Mucosa of descending colon (tissue), 3 donors: ENCODE results near the gene GSX1. TPM values are rescaled to one million over a fixed set of nuclear protein-coding genes. Genes with fewer than 3 reads are reported as not detected.

Experiments
- ATAC-seq: fragments of 200-7000 bp; cut with Tn5 transposase; one replicate; pipeline ENCODE4 v1.9.1; 2020; ENCODE audit warnings: mild to moderate bottlenecking, moderate library complexity
- DNase-seq, 3 donors: peaks; one replicate each; pipeline ENCODE4 v3.0.0-alpha.2; 2020
- H3K36me3 ChIP-seq: fragments of 200-600 bp; one replicate; pipeline ENCODE4 v1.8.0; 2021; ENCODE audit warnings: low read depth, mild to moderate bottlenecking
- H3K4me1 ChIP-seq: fragments of 200-600 bp; one replicate; pipeline ENCODE4 v1.8.0; 2021; ENCODE audit warnings: low read depth, mild to moderate bottlenecking
- H3K4me3 ChIP-seq: fragments of 200-600 bp; one replicate; pipeline ENCODE4 v1.8.0; 2021; ENCODE audit warnings: mild to moderate bottlenecking
- H3K9me3 ChIP-seq: fragments of 200-600 bp; one replicate; pipeline ENCODE4 v1.8.0; 2021; ENCODE audit warnings: mild to moderate bottlenecking
- intact Hi-C, 2 donors: fragments of 100-400 bp; cut with DNase I in 1 of 2; cut with micrococcal nuclease in 1 of 2; formaldehyde crosslinking; loops; one replicate each; pipeline versions ENCODE4 v1.11.0 to v1.11.1; 2022; cut with DNase I, micrococcal nuclease
- total RNA-seq, 3 donors: library from RNA; stranded (reverse); fragmentation: NEBNext Ultra II Directional in 2 of 3; extraction: Animal tissue kit (Norgen Biotek cat#: 25700) in 2 of 3; gene quantifications; one replicate each; pipeline versions ENCODE4 v1.2.1 to v1.2.4, GENCODE V29; 2021 to 2023
- TF ChIP-seq, protein P1 (sequence below): fragments of 200-600 bp; IDR thresholded peaks from one replicate; pipeline ENCODE4 v1.8.0; 2022; ENCODE audit warnings: antibody characterized with exemption, mild to moderate bottlenecking
- donor health status: DM: no; HTN: no; CAD: no; lungs with moderate emphysema.
- donor health status: DM: no; HTN: no; CAD: no.
- donor health status: DM: no; HTN: yes; CAD: no.

Gene GSX1
- total RNA-seq, 3 donors from 2014 or later = not detected

DNA sequence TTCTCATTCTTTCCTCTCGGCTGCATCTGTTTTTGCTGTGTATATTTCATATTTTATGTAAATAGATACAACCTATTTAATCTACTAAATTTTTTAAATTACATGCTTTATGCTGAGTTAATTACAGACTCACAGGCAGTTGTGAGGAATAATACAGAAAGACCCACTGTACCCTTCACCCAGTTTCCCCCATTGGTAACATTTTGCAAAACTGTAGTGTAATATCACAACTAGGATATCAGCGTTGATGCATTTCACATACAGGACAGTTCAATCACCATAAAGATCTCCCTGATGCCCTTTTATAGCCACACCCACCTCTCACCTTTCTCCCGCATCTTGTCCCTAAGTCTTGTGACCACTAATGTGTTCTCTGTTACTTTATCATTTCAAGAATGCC is 43.5 kb downstream of the GSX1 start:
- TF ChIP-seq, protein P1, sequence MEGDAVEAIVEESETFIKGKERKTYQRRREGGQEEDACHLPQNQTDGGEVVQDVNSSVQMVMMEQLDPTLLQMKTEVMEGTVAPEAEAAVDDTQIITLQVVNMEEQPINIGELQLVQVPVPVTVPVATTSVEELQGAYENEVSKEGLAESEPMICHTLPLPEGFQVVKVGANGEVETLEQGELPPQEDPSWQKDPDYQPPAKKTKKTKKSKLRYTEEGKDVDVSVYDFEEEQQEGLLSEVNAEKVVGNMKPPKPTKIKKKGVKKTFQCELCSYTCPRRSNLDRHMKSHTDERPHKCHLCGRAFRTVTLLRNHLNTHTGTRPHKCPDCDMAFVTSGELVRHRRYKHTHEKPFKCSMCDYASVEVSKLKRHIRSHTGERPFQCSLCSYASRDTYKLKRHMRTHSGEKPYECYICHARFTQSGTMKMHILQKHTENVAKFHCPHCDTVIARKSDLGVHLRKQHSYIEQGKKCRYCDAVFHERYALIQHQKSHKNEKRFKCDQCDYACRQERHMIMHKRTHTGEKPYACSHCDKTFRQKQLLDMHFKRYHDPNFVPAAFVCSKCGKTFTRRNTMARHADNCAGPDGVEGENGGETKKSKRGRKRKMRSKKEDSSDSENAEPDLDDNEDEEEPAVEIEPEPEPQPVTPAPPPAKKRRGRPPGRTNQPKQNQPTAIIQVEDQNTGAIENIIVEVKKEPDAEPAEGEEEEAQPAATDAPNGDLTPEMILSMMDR = no peak
- intact Hi-C loops = loop anchor here in 1 of 2 donors (10.0 kb wide), 1 partner anchor 149 kb away; the partner anchor contains the start of gene URAD
- Histone ChIP-seq H3K9me3 (no peaks in the 10 kb centered on the region), H3K4me1 (no peaks in the 10 kb centered on the region), H3K4me3 (no peak overlapping the region), H3K36me3 (no peaks in the 10 kb centered on the region)
- DNase-seq (no peak), ATAC-seq (no peak)

DNA sequence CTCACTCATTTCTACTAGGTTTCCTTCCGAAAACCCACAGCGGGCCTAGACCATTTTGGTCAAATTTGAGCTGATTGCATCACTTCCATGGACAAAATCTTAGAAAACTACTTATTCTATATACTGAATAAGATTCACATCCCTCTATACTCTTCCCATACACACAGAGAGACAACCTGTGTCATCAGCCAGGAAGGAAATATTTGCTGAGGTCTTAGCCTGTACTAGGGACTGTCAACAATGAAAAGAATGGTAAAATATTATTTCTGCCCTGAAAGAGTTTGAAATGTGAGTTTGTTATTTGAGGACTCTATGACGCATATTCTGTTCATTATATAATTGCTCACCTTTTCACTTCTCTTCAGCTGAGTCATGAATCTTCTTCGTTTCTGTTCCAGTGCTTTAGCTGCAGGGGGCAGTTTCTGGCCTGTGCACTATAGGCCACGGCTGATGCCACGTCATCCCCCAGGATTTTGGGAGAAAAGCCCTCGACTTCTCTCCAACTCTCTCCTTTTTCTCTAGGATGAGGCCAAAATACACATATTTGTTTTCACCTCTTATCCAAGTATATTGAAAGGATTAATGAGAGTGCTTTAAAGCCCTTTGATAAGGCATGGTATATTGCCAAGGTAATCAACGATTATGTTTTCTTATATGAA is 47.7 kb downstream of the GSX1 start:
- intact Hi-C loops = loop anchor here in 1 of 2 donors (10.0 kb wide), 1 partner anchor 145 kb away; the partner anchor contains the start of gene URAD
- TF ChIP-seq, protein P1 = no peak

DNA sequence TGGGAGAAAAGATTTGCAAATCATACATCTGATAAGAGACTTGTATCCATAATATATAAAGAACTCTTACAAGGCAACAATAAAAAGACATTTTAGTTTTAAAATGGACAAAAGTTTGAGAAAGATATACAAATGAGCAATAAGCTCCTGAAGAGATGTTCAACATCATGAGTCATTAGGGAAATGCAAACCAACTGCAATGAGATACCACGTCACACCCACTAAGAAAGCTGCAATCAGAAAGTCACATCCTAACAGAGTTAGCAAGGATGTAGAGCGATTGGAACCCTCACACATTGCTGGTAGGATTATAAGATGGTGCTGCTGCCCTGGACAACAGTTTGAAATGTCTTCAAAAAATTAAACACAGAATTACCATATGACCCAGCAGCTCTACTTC is 50.3 kb downstream of the GSX1 start:
- H3K4me3 ChIP-seq = no peak overlapping the region
- DNase-seq = no peak
- ATAC-seq = no peak

More for the DNA sequence above, 47.7 kb downstream of the GSX1 start:
- Histone ChIP-seq H3K9me3 (no peaks in the 10 kb centered on the region), H3K36me3 (no peaks in the 10 kb centered on the region), H3K4me1 (no peaks in the 10 kb centered on the region), H3K4me3 (no peak overlapping the region)
- ATAC-seq (no peak), DNase-seq (no peak)

More for the DNA sequence above, 50.3 kb downstream of the GSX1 start:
- H3K4me1 ChIP-seq = no peaks in the 10 kb centered on the region
- intact Hi-C loops = no loop called here
- H3K36me3 ChIP-seq = no peaks in the 10 kb centered on the region
- TF ChIP-seq, protein P1 = no peak
- no peaks in the 10 kb centered on the region for H3K9me3 ChIP-seq

Other genes starting within 250 kb of the GSX1 start
- gene LNX2, start 172.0 kb upstream of the GSX1 start, total RNA-seq = 10 to 100 TPM; 20.0 to 34.0 (median 26.2) TPM
- 100 to 1,000 TPM in 1 of 3 donors, 10 to 100 TPM in 2; 88.7 to 169 (median 91.0) TPM for gene POLR1D, start 170.6 kb upstream of the GSX1 start, total RNA-seq
- 1 to 10 TPM in 1 of 3 donors, under 1 TPM in 1, not detected in 1; 0.72 to 1.5 TPM for gene PDX1, start 127.5 kb downstream of the GSX1 start, total RNA-seq
- 100 to 1,000 TPM; 113 to 349 (median 240) TPM for gene CDX2, start 176.8 kb downstream of the GSX1 start, total RNA-seq
- gene URAD, start 196.2 kb downstream of the GSX1 start, total RNA-seq = 10 to 100 TPM; 17.9 to 62.9 (median 23.9) TPM